ENCODE results near the gene ITPK1.

- TF ChIP-seq CTCF (IDR thresholded peaks at IDR 0.05), result no peak
- TF ChIP-seq POLR2A (IDR thresholded peaks at IDR 0.05), result no peak
Measured at GRCh38 chr14:93019367-93019843, 96.3 kb downstream of the ITPK1 start.
